Stimulated activated CD4-positive, alpha-beta T cell treated with anti-CD3 and anti-CD28 coated beads, Interleukin-15, amount 100 ng/mL, for 1 hour (primary cell): ENCODE data around the gene CARD10.

Experiments used
- DNase-seq, 2 donors: peaks; one replicate each; pipeline ENCODE4 v3.0.0-alpha.2; 2020; ENCODE audit warnings: low read depth in 1 of 2, low spot score in 1 of 2

The CARD10 gene

DNA sequence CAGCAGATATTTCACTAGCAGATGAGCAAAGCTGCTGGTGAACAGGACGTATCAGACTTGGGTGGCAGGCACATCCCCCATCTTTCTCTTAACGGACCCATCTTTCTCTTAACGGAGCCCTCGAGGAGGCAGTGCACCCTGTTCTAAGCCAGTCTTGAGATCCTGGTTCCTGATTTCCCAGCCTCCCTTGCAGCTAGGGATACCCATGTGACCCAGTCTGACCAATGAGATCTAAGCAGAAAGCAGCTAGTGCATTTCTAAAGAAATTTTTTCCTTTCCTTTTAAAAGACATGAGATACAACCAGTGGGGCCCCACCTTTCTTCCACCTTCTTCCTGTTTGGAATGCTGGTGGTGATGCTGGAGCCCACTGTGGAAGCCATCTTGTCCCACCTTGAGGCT, 78.3 kb downstream of the CARD10 start:
- no peak for DNase-seq
